CD8-positive, alpha-beta memory T cell (primary cell): ENCODE results near the gene IER5L. TPM values are rescaled to one million over a fixed set of nuclear protein-coding genes. Genes with fewer than 3 reads are reported as not detected.

ENCODE experiments used
- CTCF ChIA-PET: fragments of 350-600 bp; sonication (Branson Sonifier 250); formaldehyde crosslinking; loops from one replicate; lab custom pipeline; 2021; ENCODE audit warnings: antibody characterized with exemption; lab: Charles Lee
- POLR2A ChIA-PET: fragments of 350-600 bp; sonication (Branson Sonifier 250); formaldehyde crosslinking; loops from one replicate; lab custom pipeline; 2021; ENCODE audit warnings: antibody characterized with exemption; lab: Charles Lee
- DNase-seq, 5 donors: peaks; one replicate each; pipeline versions ENCODE4 v3.0.0 to v3.0.0-alpha.2; 2020 to 2022; ENCODE audit warnings: mixed read lengths in 1 of 5
- H3K27ac ChIP-seq: one replicate; pipeline ENCODE4 v1.7.0; 2013; ENCODE audit warnings: low read depth, mild to moderate bottlenecking, low read length, moderate library complexity
- H3K27me3 ChIP-seq: 2 replicates; pipeline ENCODE4 v1.7.0; 2013; ENCODE audit warnings: low read length, mild to moderate bottlenecking; ENCODE audit not compliant: insufficient read depth, poor library complexity, severe bottlenecking
- H3K36me3 ChIP-seq: 2 replicates; pipeline ENCODE4 v1.7.0; 2013; ENCODE audit warnings: mild to moderate bottlenecking, low read length, moderate library complexity; ENCODE audit not compliant: insufficient read depth
- H3K4me1 ChIP-seq: 2 replicates; pipeline ENCODE4 v1.7.0; 2013; ENCODE audit warnings: mild to moderate bottlenecking, low read length, moderate library complexity; ENCODE audit not compliant: insufficient read depth
- H3K4me3 ChIP-seq: 2 replicates; pipeline ENCODE4 v1.7.0; 2013; ENCODE audit warnings: mild to moderate bottlenecking, low read length
- H3K9me3 ChIP-seq: 2 replicates; pipeline ENCODE4 v1.7.0; 2013; ENCODE audit warnings: mild to moderate bottlenecking, low read length
- H3K27ac Mint-ChIP-seq, 8 donors: one replicate each; pipeline ENCODE4 v1.8.0; 2020 to 2021; ENCODE audit warnings: mixed read lengths in 8 of 8, mild to moderate bottlenecking in 6 of 8, inconsistent platforms in 3 of 8, moderate library complexity in 3 of 8
- H3K27me3 Mint-ChIP-seq, 2 donors: one replicate each; pipeline ENCODE4 v1.8.0; 2020 to 2021; ENCODE audit warnings: mixed read lengths in 2 of 2, mild to moderate bottlenecking in 1 of 2, moderate library complexity in 1 of 2
- H3K36me3 Mint-ChIP-seq, 3 donors: one replicate each; pipeline ENCODE4 v1.8.0; 2020 to 2021; ENCODE audit warnings: mixed read lengths in 3 of 3, inconsistent platforms in 1 of 3, mild to moderate bottlenecking in 1 of 3
- H3K4me1 Mint-ChIP-seq, 3 donors: one replicate each; pipeline ENCODE4 v1.8.0; 2020 to 2021; ENCODE audit warnings: mixed read lengths in 3 of 3, inconsistent platforms in 1 of 3, mild to moderate bottlenecking in 1 of 3
- H3K4me3 Mint-ChIP-seq, 7 donors: one replicate each; pipeline ENCODE4 v1.8.0; 2020 to 2021; ENCODE audit warnings: mixed read lengths in 7 of 7, mild to moderate bottlenecking in 6 of 7, moderate library complexity in 4 of 7, inconsistent platforms in 2 of 7
- H3K9me3 Mint-ChIP-seq, 5 donors: one replicate each; pipeline ENCODE4 v1.8.0; 2020 to 2022; ENCODE audit warnings: mixed read lengths in 5 of 5, mild to moderate bottlenecking in 3 of 5, moderate library complexity in 2 of 5, inconsistent platforms in 1 of 5
- polyA plus RNA-seq: library from polyadenylated mRNA; unstranded; fragments of 300-500 nt; fragmentation: Illumina TruSeq; gene quantifications from one replicate; pipeline ENCODE4 v1.2.3, GENCODE V29; 2021
- total RNA-seq, 2 experiments: library from RNA; stranded (reverse); gene quantifications; one replicate each; pipeline ENCODE4 v1.2.3, GENCODE V29; 2021

Gene IER5L
- total and polyA plus RNA-seq, 3 experiments from 2014 or later = 0.16 to 3.0 (median 2.8) TPM

- H3K36me3 Mint-ChIP-seq = no peaks in the 10 kb centered on the region
- peak overlapping the region in 1 of 7 donors; percentile 36 for H3K4me3 Mint-ChIP-seq
- Histone ChIP-seq H3K4me3 (no peak overlapping the region), H3K27me3 (no peaks in the 10 kb centered on the region), H3K9me3 (no peaks in the 10 kb centered on the region), H3K27ac (no peak overlapping the region), H3K4me1 (peaks cover 33% of the 10 kb centered on the region), H3K36me3 (no peaks in the 10 kb centered on the region)
- H3K27me3 Mint-ChIP-seq = no peaks in the 10 kb centered on the region
- ChIA-PET CTCF (interaction anchor here (0.7 to 3.3 kb wide), 19 partner anchors 11 to 383 kb away, joined by 3 to 33 read pairs (median 4); no protein-coding TSS in a partner anchor), POLR2A (interaction anchor here (1.0 to 2.2 kb wide), 4 partner anchors 14 to 161 kb away, joined by 7 to 12 read pairs (median 10); partner anchors contain the start of gene IER5L)
- no peaks in the 10 kb centered on the region for H3K9me3 Mint-ChIP-seq
- DNase-seq = no peak
- H3K4me1 Mint-ChIP-seq = peaks cover 38 to 59% (median 44%) of the 10 kb centered on the region in 3 donors
- H3K27ac Mint-ChIP-seq = peak overlapping the region in 1 of 8 donors; percentile 67
Observed at GRCh38 chr9:129221979-129222635, 44.0 kb upstream of the IER5L start.

- Histone ChIP-seq H3K4me3 (no peak overlapping the region), H3K27me3 (no peaks in the 10 kb centered on the region), H3K36me3 (no peaks in the 10 kb centered on the region), H3K9me3 (no peaks in the 10 kb centered on the region), H3K4me1 (peaks cover 31% of the 10 kb centered on the region), H3K27ac (no peak overlapping the region)
- H3K36me3 Mint-ChIP-seq = no peaks in the 10 kb centered on the region
- DNase-seq = peak in 4 of 5 donors; percentile 13 to 78 (median 34)
- CTCF ChIA-PET = interaction anchor here (0.6 to 3.3 kb wide), 25 partner anchors 11 to 404 kb away, joined by 3 to 33 read pairs (median 4); partner anchors contain the start of genes IER5L and NTMT1
- peaks cover 35 to 54% (median 41%) of the 10 kb centered on the region in 3 donors for H3K4me1 Mint-ChIP-seq
- POLR2A ChIA-PET = interaction anchor here (0.6 to 2.2 kb wide), 8 partner anchors 15 to 404 kb away, joined by 3 to 12 read pairs (median 8); partner anchors contain the start of genes IER5L and NTMT1
- H3K9me3 Mint-ChIP-seq = no peaks in the 10 kb centered on the region
- peak overlapping the region in 6 of 7 donors; percentile 59 to 89 (median 73) for H3K4me3 Mint-ChIP-seq
- H3K27me3 Mint-ChIP-seq = no peaks in the 10 kb centered on the region
- H3K27ac Mint-ChIP-seq = peak overlapping the region; percentile 15 to 84 (median 74)
Observed at GRCh38 chr9:129221233-129221632, 43.2 kb upstream of the IER5L start.

GRCh38 chr9:129220771-129221170 lies 42.7 kb upstream of the IER5L start:
- ChIA-PET CTCF (interaction anchor here (0.9 to 3.3 kb wide), 18 partner anchors 10 to 405 kb away, joined by 3 to 33 read pairs (median 4); partner anchors contain the start of genes IER5L and NTMT1), POLR2A (interaction anchor here (0.6 to 2.2 kb wide), 8 partner anchors 15 to 405 kb away, joined by 3 to 12 read pairs (median 8); partner anchors contain the start of genes IER5L and NTMT1)
- H3K27me3 Mint-ChIP-seq = no peaks in the 10 kb centered on the region
- no peaks in the 10 kb centered on the region for H3K36me3 Mint-ChIP-seq
- no peaks in the 10 kb centered on the region for H3K9me3 Mint-ChIP-seq
- DNase-seq = no peak
- no peaks in the 10 kb centered on the region for H3K9me3 ChIP-seq
- H3K27ac Mint-ChIP-seq = peak overlapping the region; percentile 27 to 84 (median 74)
- peaks cover 31 to 49% (median 38%) of the 10 kb centered on the region in 3 donors for H3K4me1 Mint-ChIP-seq
- H3K27ac ChIP-seq = no peak overlapping the region
- peaks cover 26% of the 10 kb centered on the region for H3K4me1 ChIP-seq
- no peaks in the 10 kb centered on the region for H3K36me3 ChIP-seq
- H3K4me3 Mint-ChIP-seq = peak overlapping the region in 6 of 7 donors; percentile 59 to 89 (median 73)
- no peaks in the 10 kb centered on the region for H3K27me3 ChIP-seq
- no peak overlapping the region for H3K4me3 ChIP-seq

GRCh38 chr9:129218918-129219317 lies 40.9 kb upstream of the IER5L start:
- Histone ChIP-seq H3K36me3 (no peaks in the 10 kb centered on the region), H3K9me3 (no peaks in the 10 kb centered on the region), H3K27me3 (no peaks in the 10 kb centered on the region), H3K4me1 (peaks cover 17% of the 10 kb centered on the region), H3K4me3 (no peak overlapping the region), H3K27ac (no peak overlapping the region)
- CTCF ChIA-PET = no interaction called here
- Mint-ChIP-seq H3K9me3 (no peaks in the 10 kb centered on the region), H3K27me3 (no peaks in the 10 kb centered on the region), H3K27ac (no peak overlapping the region), H3K4me3 (no peak overlapping the region), H3K4me1 (peaks cover 18 to 32% (median 27%) of the 10 kb centered on the region in 3 donors), H3K36me3 (no peaks in the 10 kb centered on the region)
- DNase-seq = no peak
- POLR2A ChIA-PET = no interaction called here

GRCh38 chr9:129218272-129218625 lies 40.2 kb upstream of the IER5L start:
- Mint-ChIP-seq H3K9me3 (no peaks in the 10 kb centered on the region), H3K4me1 (peaks cover 16 to 30% (median 27%) of the 10 kb centered on the region in 3 donors), H3K36me3 (no peaks in the 10 kb centered on the region), H3K4me3 (no peak overlapping the region), H3K27ac (no peak overlapping the region), H3K27me3 (no peaks in the 10 kb centered on the region)
- H3K9me3 ChIP-seq = no peaks in the 10 kb centered on the region
- no peak for DNase-seq
- POLR2A ChIA-PET = no interaction called here
- no peak overlapping the region for H3K4me3 ChIP-seq
- H3K36me3 ChIP-seq = no peaks in the 10 kb centered on the region
- H3K27me3 ChIP-seq = no peaks in the 10 kb centered on the region
- CTCF ChIA-PET = no interaction called here
- peaks cover 17% of the 10 kb centered on the region for H3K4me1 ChIP-seq
- H3K27ac ChIP-seq = no peak overlapping the region

- POLR2A ChIA-PET = no interaction called here
- Histone ChIP-seq H3K27me3 (no peaks in the 10 kb centered on the region), H3K4me1 (peaks cover 11% of the 10 kb centered on the region), H3K9me3 (no peaks in the 10 kb centered on the region), H3K36me3 (no peaks in the 10 kb centered on the region), H3K27ac (no peak overlapping the region), H3K4me3 (no peak overlapping the region)
- H3K4me1 Mint-ChIP-seq = peaks cover 9 to 10% (median 10%) of the 10 kb centered on the region in 3 donors
- no peak overlapping the region for H3K4me3 Mint-ChIP-seq
- H3K36me3 Mint-ChIP-seq = no peaks in the 10 kb centered on the region
- H3K9me3 Mint-ChIP-seq = no peaks in the 10 kb centered on the region
- H3K27ac Mint-ChIP-seq = no peak overlapping the region
- H3K27me3 Mint-ChIP-seq = no peaks in the 10 kb centered on the region
- CTCF ChIA-PET = no interaction called here
- DNase-seq = no peak
Observed at GRCh38 chr9:129213551-129213950, 35.5 kb upstream of the IER5L start.

- no peaks in the 10 kb centered on the region for H3K36me3 ChIP-seq
- peak overlapping the region in 1 of 8 donors; percentile 60 for H3K27ac Mint-ChIP-seq
- no peaks in the 10 kb centered on the region for H3K27me3 Mint-ChIP-seq
- H3K9me3 ChIP-seq = no peaks in the 10 kb centered on the region
- no peak for DNase-seq
- no peaks in the 10 kb centered on the region for H3K36me3 Mint-ChIP-seq
- H3K9me3 Mint-ChIP-seq = no peaks in the 10 kb centered on the region
- H3K27me3 ChIP-seq = no peaks in the 10 kb centered on the region
- no peak overlapping the region for H3K27ac ChIP-seq
- H3K4me3 Mint-ChIP-seq = no peak overlapping the region
- H3K4me3 ChIP-seq = no peak overlapping the region
- ChIA-PET POLR2A (no interaction called here), CTCF (interaction anchor here (0.8 to 1.5 kb wide), 2 partner anchors 26 to 356 kb away, joined by 4 read pairs; no protein-coding TSS in a partner anchor)
- H3K4me1 ChIP-seq = peaks cover 30% of the 10 kb centered on the region
- H3K4me1 Mint-ChIP-seq = peaks cover 27 to 29% (median 28%) of the 10 kb centered on the region in 3 donors
Observed at GRCh38 chr9:129211686-129212085, 33.6 kb upstream of the IER5L start.

GRCh38 chr9:129210125-129210524 lies 32.1 kb upstream of the IER5L start:
- H3K36me3 Mint-ChIP-seq = no peaks in the 10 kb centered on the region
- peaks cover 36% of the 10 kb centered on the region for H3K4me1 ChIP-seq
- H3K27ac Mint-ChIP-seq = peak overlapping the region in 1 of 8 donors; percentile 51
- no peaks in the 10 kb centered on the region for H3K9me3 ChIP-seq
- POLR2A ChIA-PET = interaction anchor here (1.2 kb wide), 1 partner anchor 20 kb away, joined by 4 read pairs; no protein-coding TSS in a partner anchor
- no peak overlapping the region for H3K27ac ChIP-seq
- no peak overlapping the region for H3K4me3 Mint-ChIP-seq
- H3K27me3 Mint-ChIP-seq = no peaks in the 10 kb centered on the region
- H3K4me1 Mint-ChIP-seq = peaks cover 29 to 33% (median 33%) of the 10 kb centered on the region in 3 donors
- no peaks in the 10 kb centered on the region for H3K36me3 ChIP-seq
- H3K4me3 ChIP-seq = no peak overlapping the region
- H3K27me3 ChIP-seq = no peaks in the 10 kb centered on the region
- DNase-seq = no peak
- CTCF ChIA-PET = interaction anchor here (0.7 to 1.3 kb wide), 2 partner anchors 11 to 382 kb away, joined by 3 to 4 read pairs; no protein-coding TSS in a partner anchor
- no peaks in the 10 kb centered on the region for H3K9me3 Mint-ChIP-seq
